Measurements from ENCODE around the gene CELF2. TPM values are rescaled to one million over a fixed set of nuclear protein-coding genes. Genes with fewer than 3 reads are reported as not detected.
"Not testable (repeated sequence)": the region's sequence is repeated elsewhere in the genome, so short reads cannot be mapped to it uniquely, and the experiment has no call there.

The CELF2 gene
- 10 to 100 TPM in 3 of 4 donors, 1 to 10 TPM in 1; 9.6 to 20.5 (median 13.8) TPM for polyA plus RNA-seq (ENCODE audit: insufficient read length in 4 of 4)

GRCh38 chr10:11017570-11018431, at the start of gene CELF2:
Gene CELF2, plus strand, starts transcription at chr10:11017872. Its CDS starts 218 bp downstream, at chr10:11018090.
- no peak for DNase-seq (ENCODE audit: low read depth in 4 of 4, low spot score in 3 of 4)

GRCh38 chr10:10968257-10968588, 49.4 kb upstream of the CELF2 start:
- DNase-seq (ENCODE audit: low read depth in 4 of 4, low spot score in 3 of 4) = no peak

GRCh38 chr10:10973310-10973709, 44.4 kb upstream of the CELF2 start:
- DNase-seq (ENCODE audit: low read depth in 4 of 4, low spot score in 3 of 4) = no peak

- no peak for DNase-seq (ENCODE audit: low read depth in 4 of 4, low spot score in 3 of 4)
Measured at GRCh38 chr10:10975647-10976046, 42.0 kb upstream of the CELF2 start.

- DNase-seq (ENCODE audit: low read depth in 4 of 4, low spot score in 3 of 4) = no peak
Measured at GRCh38 chr10:10976652-10977051, 41.0 kb upstream of the CELF2 start.

GRCh38 chr10:10977226-10977956, 40.3 kb upstream of the CELF2 start:
- no peak for DNase-seq (ENCODE audit: low read depth in 4 of 4, low spot score in 3 of 4)

GRCh38 chr10:10977978-10978377, 39.7 kb upstream of the CELF2 start:
- no peak for DNase-seq (ENCODE audit: low read depth in 4 of 4, low spot score in 3 of 4)

- DNase-seq (ENCODE audit: low read depth in 4 of 4, low spot score in 3 of 4) = no peak
Measured at GRCh38 chr10:10985361-10985760, 32.3 kb upstream of the CELF2 start.

GRCh38 chr10:10986606-10987005, 31.1 kb upstream of the CELF2 start:
- no peak for DNase-seq (ENCODE audit: low read depth in 4 of 4, low spot score in 3 of 4)

GRCh38 chr10:10987111-10987510, 30.6 kb upstream of the CELF2 start:
- DNase-seq (ENCODE audit: low read depth in 4 of 4, low spot score in 3 of 4) = no peak

- no peak for DNase-seq (ENCODE audit: low read depth in 4 of 4, low spot score in 3 of 4)
Measured at GRCh38 chr10:10989669-10990068, 28.0 kb upstream of the CELF2 start.

GRCh38 chr10:10991144-10991543, 26.5 kb upstream of the CELF2 start:
- no peak for DNase-seq (ENCODE audit: low read depth in 4 of 4, low spot score in 3 of 4)

GRCh38 chr10:10992072-10992471, 25.6 kb upstream of the CELF2 start:
- DNase-seq (ENCODE audit: low read depth in 4 of 4, low spot score in 3 of 4) = no peak

- no peak for DNase-seq (ENCODE audit: low read depth in 4 of 4, low spot score in 3 of 4)
Measured at GRCh38 chr10:10992961-10993714, 24.5 kb upstream of the CELF2 start.

- no peak for DNase-seq (ENCODE audit: low read depth in 4 of 4, low spot score in 3 of 4)
Measured at GRCh38 chr10:10993785-10994184, 23.9 kb upstream of the CELF2 start.

- DNase-seq (ENCODE audit: low read depth in 4 of 4, low spot score in 3 of 4) = no peak
Measured at GRCh38 chr10:10994360-10994759, 23.3 kb upstream of the CELF2 start.

GRCh38 chr10:10995120-10995519, 22.6 kb upstream of the CELF2 start:
- no peak for DNase-seq (ENCODE audit: low read depth in 4 of 4, low spot score in 3 of 4)

GRCh38 chr10:10996966-10997620, 20.6 kb upstream of the CELF2 start:
- DNase-seq (ENCODE audit: low read depth in 4 of 4, low spot score in 3 of 4) = no peak

GRCh38 chr10:10999501-10999900, 18.2 kb upstream of the CELF2 start:
- DNase-seq (ENCODE audit: low read depth in 4 of 4, low spot score in 3 of 4) = not testable (repeated sequence)

- no peak for DNase-seq (ENCODE audit: low read depth in 4 of 4, low spot score in 3 of 4)
Measured at GRCh38 chr10:11002485-11002884, 15.2 kb upstream of the CELF2 start.

GRCh38 chr10:11002916-11003315, 14.8 kb upstream of the CELF2 start:
- DNase-seq (ENCODE audit: low read depth in 4 of 4, low spot score in 3 of 4) = no peak

Measured in left renal pelvis (tissue), 4 donors.